Loucy (cell line): ENCODE results near the gene SHMT2.
A peak's percentile ranks its signal among the peaks of the same experiment; 100 is the strongest.

ENCODE experiments used
- H2AFZ ChIP-seq: fragments of 200-600 bp; sonication (generic); 2 replicates; pipeline ENCODE4 v1.6.0; 2016; ENCODE audit warnings: antibody characterized with exemption, mild to moderate bottlenecking, low read length, moderate library complexity
- H3F3A ChIP-seq: fragments of 200-600 bp; 2 replicates; pipeline ENCODE4 v1.6.0; 2016; ENCODE audit warnings: antibody characterized with exemption, low read depth, mild to moderate bottlenecking
- H3K27me3 ChIP-seq: fragments of 200-600 bp; sonication (generic); 2 replicates; pipeline ENCODE4 v1.6.1; 2014; ENCODE audit warnings: low read length, mild to moderate bottlenecking; ENCODE audit not compliant: insufficient read depth, poor library complexity, severe bottlenecking
- H3K36me3 ChIP-seq: fragments of 200-600 bp; sonication (generic); 2 replicates; pipeline ENCODE4 v1.6.1; 2016; ENCODE audit warnings: low read length; ENCODE audit not compliant: insufficient read depth
- H3K4me1 ChIP-seq: fragments of 200-600 bp; sonication (generic); 2 replicates; pipeline ENCODE4 v1.5.1; 2014; ENCODE audit warnings: low read length, mild to moderate bottlenecking; ENCODE audit not compliant: insufficient read depth, poor library complexity, severe bottlenecking
- H3K4me2 ChIP-seq: fragments of 200-600 bp; sonication (generic); 2 replicates; pipeline ENCODE4 v1.6.0; 2014; ENCODE audit warnings: antibody characterized with exemption, low read length, low read depth, mild to moderate bottlenecking; ENCODE audit not compliant: poor library complexity, severe bottlenecking
- H3K4me3 ChIP-seq: fragments of 200-600 bp; sonication (generic); 2 replicates; pipeline ENCODE4 v1.5.1; 2014; ENCODE audit warnings: low read length, mild to moderate bottlenecking, mixed read lengths; ENCODE audit not compliant: poor library complexity, severe bottlenecking
- H3K79me2 ChIP-seq: fragments of 200-600 bp; sonication (generic); 2 replicates; pipeline ENCODE4 v1.6.1; 2014; ENCODE audit warnings: low read length; ENCODE audit not compliant: insufficient read depth
- H3K9ac ChIP-seq: fragments of 200-600 bp; sonication (generic); 2 replicates; pipeline ENCODE4 v1.6.0; 2014; ENCODE audit warnings: mild to moderate bottlenecking, low read depth, low read length, moderate library complexity; ENCODE audit not compliant: poor library complexity, severe bottlenecking
- H3K9me2 ChIP-seq: fragments of 200-600 bp; sonication (generic); replicated peaks from 2 replicates; pipeline ENCODE4 v1.6.1; 2016; ENCODE audit warnings: low read depth, low read length, mixed read lengths
- H3K9me3 ChIP-seq: fragments of 200-600 bp; sonication (generic); 2 replicates; pipeline ENCODE4 v1.6.1; 2014; ENCODE audit warnings: mild to moderate bottlenecking, antibody characterized with exemption, low read length, low read depth; ENCODE audit not compliant: insufficient read depth
- H4K20me1 ChIP-seq: fragments of 200-600 bp; sonication (generic); 2 replicates; pipeline ENCODE4 v1.6.0; 2014; ENCODE audit warnings: antibody characterized with exemption, low read length, mild to moderate bottlenecking; ENCODE audit not compliant: insufficient read depth, poor library complexity, severe bottlenecking
- CTCF ChIP-seq: fragments of 200-600 bp; sonication (generic); conservative IDR thresholded peaks from 2 replicates; pipeline ENCODE4 v1.5.1; 2014; ENCODE audit warnings: mild to moderate bottlenecking, antibody characterized with exemption, low read length
- EZH2phosphoT487 ChIP-seq: fragments of 200-600 bp; IDR thresholded peaks from 2 replicates; pipeline ENCODE4 v1.6.1; 2018; ENCODE audit warnings: antibody characterized with exemption, mild to moderate bottlenecking, moderate library complexity, borderline replicate concordance

SHMT2 gene

GRCh38 chr12:57234571-57235016 is 5.1 kb downstream of the SHMT2 start:
- H3K4me3 ChIP-seq = no peak overlapping the region
- TF ChIP-seq EZH2phosphoT487 (no peak), CTCF (no peak)
- H3K9me3 ChIP-seq = no peaks in the 10 kb centered on the region
- H3K9ac ChIP-seq = no peak overlapping the region
- H3K4me2 ChIP-seq = peak overlapping the region; percentile 95
- no peaks in the 10 kb centered on the region for H3K27me3 ChIP-seq
- H3K9me2 ChIP-seq = no peaks in the 10 kb centered on the region
- H3F3A ChIP-seq = no peaks in the 10 kb centered on the region
- H2AFZ ChIP-seq = no peak overlapping the region
- H3K79me2 ChIP-seq = peaks cover 43% of the 10 kb centered on the region
- H4K20me1 ChIP-seq = peaks cover 47% of the 10 kb centered on the region
- H3K4me1 ChIP-seq = peaks cover 33% of the 10 kb centered on the region
- peaks cover 30% of the 10 kb centered on the region; the same call in 1 of the 2 replicates for H3K36me3 ChIP-seq

DNA sequence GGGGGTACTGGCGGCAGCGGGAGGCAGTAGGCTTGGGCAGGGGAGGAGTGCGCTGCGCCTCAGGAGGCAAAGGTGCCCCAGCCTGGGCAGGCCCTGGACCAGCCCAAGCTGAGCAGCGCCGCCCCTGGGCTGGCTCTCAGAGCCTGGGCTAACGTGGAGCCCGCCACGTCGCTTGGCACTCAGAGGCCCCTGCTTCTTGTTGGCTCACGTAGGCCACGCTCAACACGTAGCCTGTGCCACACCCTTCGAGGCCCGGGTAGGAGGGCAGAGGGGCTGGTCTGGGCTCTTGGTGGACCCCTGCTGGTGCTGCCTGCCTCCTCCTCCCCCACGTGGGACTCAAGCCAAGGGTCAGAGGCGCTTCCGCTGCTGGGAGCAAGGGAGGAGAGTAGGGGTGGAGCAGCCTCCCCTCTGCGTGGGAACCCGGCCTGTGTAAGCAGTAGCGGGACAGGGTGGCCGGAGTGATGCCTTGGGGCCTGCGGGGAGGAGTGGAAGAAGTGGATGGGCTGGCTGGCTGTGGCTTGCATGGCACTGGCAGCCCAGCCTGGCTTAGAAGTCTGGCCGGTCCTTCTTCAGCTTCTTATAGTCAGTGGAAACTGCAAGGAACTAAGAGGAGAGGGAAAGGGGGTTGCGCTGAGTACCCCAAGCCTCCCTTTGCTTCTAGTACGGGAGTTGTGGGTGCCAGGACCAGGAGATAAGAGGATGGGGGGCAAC is 5.7 kb downstream of the SHMT2 start:
- H3K4me1 ChIP-seq = peaks cover 36% of the 10 kb centered on the region
- peak overlapping the region; percentile 95 for H3K4me2 ChIP-seq
- H3K4me3 ChIP-seq = no peak overlapping the region

DNA sequence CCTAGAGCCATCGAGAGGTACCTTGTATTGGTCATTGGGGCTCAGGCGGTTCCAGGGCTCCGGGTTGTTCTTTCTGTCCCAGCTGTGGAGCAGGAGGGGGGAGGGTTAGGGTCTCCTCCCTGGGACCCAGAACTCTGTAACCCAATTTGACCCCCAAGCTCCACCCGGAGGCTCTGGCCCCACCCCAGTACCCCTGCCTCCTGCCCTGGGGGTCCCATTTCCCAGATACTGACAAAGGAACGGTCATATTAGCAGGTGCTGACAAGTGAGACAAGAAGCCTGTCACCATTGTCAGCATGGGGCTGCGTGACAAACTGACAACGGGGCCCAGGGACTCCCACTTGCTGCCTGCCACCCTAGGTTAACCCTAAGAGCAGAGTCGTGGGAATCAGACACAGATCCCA is 6.2 kb downstream of the SHMT2 start:
- no peaks in the 10 kb centered on the region for H3K9me2 ChIP-seq
- H3K9me3 ChIP-seq = no peaks in the 10 kb centered on the region
- H4K20me1 ChIP-seq = peaks cover 41% of the 10 kb centered on the region
- no peak overlapping the region for H3K4me3 ChIP-seq
- TF ChIP-seq CTCF = no peak
- TF ChIP-seq EZH2phosphoT487 = no peak
- no peaks in the 10 kb centered on the region for H3K27me3 ChIP-seq
- H3K4me2 ChIP-seq = no peak overlapping the region
- H3K36me3 ChIP-seq = peaks cover 30% of the 10 kb centered on the region; the same call in 1 of the 2 replicates
- peaks cover 32% of the 10 kb centered on the region for H3K79me2 ChIP-seq
- no peak overlapping the region for H3K9ac ChIP-seq
- peaks cover 34% of the 10 kb centered on the region for H3K4me1 ChIP-seq
- H2AFZ ChIP-seq = no peak overlapping the region
- H3F3A ChIP-seq = no peaks in the 10 kb centered on the region

More for the DNA sequence above, 5.7 kb downstream of the SHMT2 start:
- no peak for TF ChIP-seq CTCF
- TF ChIP-seq EZH2phosphoT487 = no peak
- H3K79me2 ChIP-seq = peaks cover 37% of the 10 kb centered on the region
- H3K9ac ChIP-seq = no peak overlapping the region
- no peaks in the 10 kb centered on the region for H3F3A ChIP-seq
- H2AFZ ChIP-seq = no peak overlapping the region
- H3K9me3 ChIP-seq = no peaks in the 10 kb centered on the region
- H3K9me2 ChIP-seq = no peaks in the 10 kb centered on the region
- peaks cover 30% of the 10 kb centered on the region; the same call in 1 of the 2 replicates for H3K36me3 ChIP-seq
- H4K20me1 ChIP-seq = peaks cover 46% of the 10 kb centered on the region
- no peaks in the 10 kb centered on the region for H3K27me3 ChIP-seq
